ENCODE data around the gene SLC44A4. TPM values are rescaled to one million over a fixed set of nuclear protein-coding genes. Genes with fewer than 3 reads are reported as not detected.

Gene SLC44A4
- 0.25 TPM in 1 of 2 replicates, not detected in the other for total RNA-seq

DNA sequence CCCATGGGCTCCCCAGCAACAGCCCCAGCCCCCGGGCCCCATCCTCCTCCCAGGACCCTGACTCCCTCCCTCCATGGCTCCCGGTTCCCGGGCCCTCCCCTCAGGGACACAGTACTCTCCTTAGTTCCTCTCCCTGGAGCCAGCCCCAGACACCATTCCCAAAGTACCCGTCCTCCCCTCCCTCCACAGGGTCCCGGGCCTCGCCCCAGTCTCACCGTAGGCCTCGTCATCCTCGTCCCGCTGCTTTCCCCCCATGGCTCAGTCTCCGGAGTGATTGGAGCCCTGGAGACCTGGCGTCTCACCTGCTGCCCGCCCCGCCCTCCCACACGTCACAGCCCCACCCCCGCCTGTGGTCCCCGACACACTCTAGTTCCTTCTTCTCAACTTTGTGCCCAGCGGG is at the start of gene SLC44A4:
Gene SLC44A4, minus strand, starts transcription at position 272 of the 400 bp plus-strand sequence. Its CDS starts 17 bp downstream, at position 255.

GRCh38 chr6:31927242-31927862 is 48.6 kb upstream of the SLC44A4 start, which contains the start of gene C2:
TSS of gene C2 (plus strand) at chr6:31927717. CDS start at chr6:31927753, 36 bp downstream.

DNA sequence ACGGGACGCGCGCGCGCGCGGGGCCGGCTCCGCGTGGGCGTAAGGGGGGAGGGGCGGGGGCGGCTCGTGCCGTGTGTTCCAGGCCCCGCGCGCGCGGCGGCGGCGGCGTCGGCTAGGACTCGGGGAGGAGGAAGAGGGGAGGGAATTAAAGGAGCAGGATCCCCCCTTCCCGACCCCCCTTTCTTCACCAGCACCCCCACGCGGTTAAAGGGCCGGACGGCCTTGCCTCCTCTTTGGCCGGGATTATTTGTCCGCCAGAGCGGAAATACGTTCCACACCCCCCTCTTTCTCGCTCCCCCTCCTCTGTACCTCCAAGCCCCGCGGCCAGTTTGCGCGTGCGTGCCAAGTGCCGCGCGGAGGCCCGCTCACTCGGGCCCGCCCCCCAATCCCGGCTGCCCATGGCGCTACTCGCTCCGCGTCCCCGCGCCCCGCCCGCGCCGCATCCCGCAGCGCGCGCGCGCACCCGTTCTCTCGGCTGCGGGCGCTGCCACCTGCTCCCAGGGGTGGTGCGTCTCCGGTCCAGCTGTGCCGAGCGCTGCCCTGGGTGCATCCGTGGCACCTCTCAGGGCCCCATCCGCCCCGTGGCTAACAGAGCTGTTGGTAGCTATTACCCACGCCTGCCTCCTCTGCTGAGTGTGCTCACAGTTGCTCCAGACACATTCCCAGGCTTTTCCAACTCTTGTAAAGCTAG is 23.3 kb upstream of the SLC44A4 start, which contains the start of gene ZBTB12:
Gene ZBTB12, minus strand, starts transcription at position 134 of the 691 bp plus-strand sequence. CDS start 781 bp downstream, outside the sequence.

DNA sequence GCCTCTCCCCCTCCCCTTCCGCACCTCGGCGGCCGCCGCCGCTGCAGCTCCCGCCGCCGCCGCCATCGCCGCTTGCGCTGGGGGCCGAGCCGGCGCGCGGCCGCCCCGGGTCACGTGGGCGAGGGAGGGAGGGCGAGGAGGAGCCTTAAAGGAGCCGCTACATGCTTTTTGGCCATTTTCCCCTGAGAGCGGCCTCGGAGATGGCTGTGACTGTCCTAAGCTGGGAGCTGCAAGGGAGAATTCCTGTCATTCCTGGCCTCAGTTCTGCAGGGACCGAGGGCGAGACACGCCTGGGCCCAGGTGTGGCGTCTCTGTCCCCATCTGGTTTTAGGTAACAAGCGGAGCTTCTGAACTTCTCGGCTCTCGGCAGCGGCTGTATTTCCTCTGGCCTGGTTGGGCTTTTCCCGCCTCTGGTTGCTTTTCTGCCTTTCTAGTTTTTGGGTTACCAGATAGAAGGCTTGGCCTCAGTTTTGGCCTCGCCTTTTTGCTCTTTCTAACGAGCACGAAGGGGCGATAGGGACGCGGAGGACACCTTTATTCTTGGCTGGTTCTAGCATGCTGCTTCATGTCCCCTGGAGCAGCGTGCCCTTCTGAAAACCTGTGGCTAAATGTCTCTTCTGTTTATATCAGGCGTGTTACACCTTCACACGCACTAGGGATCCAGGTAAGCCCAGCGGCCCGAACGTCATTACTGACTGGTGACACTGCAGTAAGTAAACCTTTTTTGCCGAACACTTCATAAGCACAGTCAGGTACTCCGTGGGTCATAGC is 19.0 kb upstream of the SLC44A4 start, which contains the start of gene EHMT2:
Gene EHMT2, minus strand, starts transcription at position 87 of the 771 bp plus-strand sequence. Its CDS starts 21 bp downstream, at position 66.

GRCh38 chr6:31862344-31863235 is 16.2 kb downstream of the SLC44A4 start, which contains the start of gene NEU1:
TSS of gene NEU1 (minus strand) at chr6:31862821. CDS start at chr6:31862776, 45 bp downstream.

DNA sequence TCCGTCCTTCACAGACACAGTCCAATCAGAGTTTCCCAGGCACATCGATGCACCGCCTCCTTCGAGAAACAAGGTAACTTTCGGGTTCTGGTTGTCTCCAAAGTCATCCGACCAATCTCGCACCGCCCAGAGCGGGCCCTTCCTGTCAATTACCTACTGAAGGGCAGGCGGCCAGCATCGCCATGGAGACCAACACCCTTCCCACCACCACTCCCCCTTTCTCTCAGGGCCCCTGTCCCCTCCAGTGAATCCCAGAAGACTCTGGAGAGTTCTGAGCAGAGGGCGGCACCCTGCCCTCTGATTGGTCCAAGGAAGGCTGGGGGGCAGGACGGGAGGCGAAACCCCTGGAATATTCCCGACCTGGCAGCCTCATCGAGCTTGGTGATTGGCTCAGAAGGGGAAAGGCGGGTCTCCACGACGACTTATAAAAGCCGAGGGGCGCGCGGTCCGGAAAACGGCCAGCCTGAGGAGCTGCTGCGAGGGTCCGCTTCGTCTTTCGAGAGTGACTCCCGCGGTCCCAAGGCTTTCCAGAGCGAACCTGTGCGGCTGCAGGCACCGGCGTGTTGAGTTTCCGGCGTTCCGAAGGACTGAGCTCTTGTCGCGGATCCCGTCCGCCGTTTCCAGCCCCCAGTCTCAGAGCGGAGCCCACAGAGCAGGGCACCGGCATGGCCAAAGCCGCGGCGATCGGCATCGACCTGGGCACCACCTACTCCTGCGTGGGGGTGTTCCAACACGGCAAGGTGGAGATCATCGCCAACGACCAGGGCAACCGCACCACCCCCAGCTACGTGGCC is 51.3 kb downstream of the SLC44A4 start, which contains the start of gene HSPA1B:
Gene HSPA1B, plus strand, starts transcription at position 453 of the 794 bp plus-strand sequence. Its CDS starts 213 bp downstream, at position 666.

DNA sequence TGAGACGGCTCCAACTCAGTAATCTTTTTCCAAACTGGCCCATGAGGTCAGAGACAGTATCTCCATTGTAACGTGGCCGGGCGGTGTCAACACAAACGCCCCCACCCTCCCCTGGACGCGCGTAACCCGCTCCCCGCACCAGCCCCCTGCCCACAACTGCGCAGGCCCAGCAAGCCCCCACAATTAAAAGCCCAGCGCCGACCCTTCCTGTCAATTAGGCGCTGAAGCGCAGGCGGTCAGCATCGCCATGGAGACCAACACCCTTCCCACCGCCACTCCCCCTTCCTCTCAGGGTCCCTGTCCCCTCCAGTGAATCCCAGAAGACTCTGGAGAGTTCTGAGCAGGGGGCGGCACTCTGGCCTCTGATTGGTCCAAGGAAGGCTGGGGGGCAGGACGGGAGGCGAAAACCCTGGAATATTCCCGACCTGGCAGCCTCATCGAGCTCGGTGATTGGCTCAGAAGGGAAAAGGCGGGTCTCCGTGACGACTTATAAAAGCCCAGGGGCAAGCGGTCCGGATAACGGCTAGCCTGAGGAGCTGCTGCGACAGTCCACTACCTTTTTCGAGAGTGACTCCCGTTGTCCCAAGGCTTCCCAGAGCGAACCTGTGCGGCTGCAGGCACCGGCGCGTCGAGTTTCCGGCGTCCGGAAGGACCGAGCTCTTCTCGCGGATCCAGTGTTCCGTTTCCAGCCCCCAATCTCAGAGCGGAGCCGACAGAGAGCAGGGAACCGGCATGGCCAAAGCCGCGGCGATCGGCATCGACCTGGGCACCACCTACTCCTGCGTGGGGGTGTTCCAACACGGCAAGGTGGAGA is 63.6 kb downstream of the SLC44A4 start, which contains the start of the genes HSPA1A and HSPA1L:
Gene HSPA1A, plus strand, starts transcription at position 519 of the 814 bp plus-strand sequence. Its CDS starts 214 bp downstream, at position 733.
Gene HSPA1L, minus strand, starts transcription at position 259 of the 814 bp plus-strand sequence. CDS start 3,311 bp downstream, outside the sequence.

Other genes starting within 250 kb of the SLC44A4 start
- gene BAG6, start 226.3 kb downstream of the SLC44A4 start, total RNA-seq: 122 and 128 TPM in 2 replicates
- 0.89 and 1.2 TPM in 2 replicates for gene APOM, start 223.1 kb downstream of the SLC44A4 start, total RNA-seq
- 22.6 and 28.4 TPM in 2 replicates for gene C6orf47, start 218.2 kb downstream of the SLC44A4 start, total RNA-seq
- gene GPANK1, start 214.0 kb downstream of the SLC44A4 start, total RNA-seq: 13.0 and 18.5 TPM in 2 replicates
- gene CSNK2B, start 212.9 kb downstream of the SLC44A4 start, total RNA-seq: 82.2 and 114 TPM in 2 replicates
- gene LY6G5B, start 209.0 kb downstream of the SLC44A4 start, total RNA-seq: 3.0 and 3.4 TPM in 2 replicates
- 0.33 and 0.37 TPM in 2 replicates for gene LY6G5C, start 197.9 kb downstream of the SLC44A4 start, total RNA-seq
- 42.8 and 50.0 TPM in 2 replicates for gene ABHD16A, start 175.7 kb downstream of the SLC44A4 start, total RNA-seq
- not detected in 2 replicates for gene LY6G6F, start 172.1 kb downstream of the SLC44A4 start, total RNA-seq
- gene LY6G6D, start 163.6 kb downstream of the SLC44A4 start, total RNA-seq: not detected in 2 replicates
- gene LY6G6C, start 157.3 kb downstream of the SLC44A4 start, total RNA-seq: not detected in 2 replicates
- not detected in 2 replicates for gene MPIG6B, start 155.6 kb downstream of the SLC44A4 start, total RNA-seq
- 39.3 and 81.0 TPM in 2 replicates for gene DDAH2, start 149.7 kb downstream of the SLC44A4 start, total RNA-seq
- 791 and 1,362 TPM in 2 replicates for gene CLIC1, start 142.5 kb downstream of the SLC44A4 start, total RNA-seq
- 13.0 and 21.6 TPM in 2 replicates for gene MSH5, start 139.0 kb downstream of the SLC44A4 start, total RNA-seq
- gene SAPCD1, start 116.3 kb downstream of the SLC44A4 start, total RNA-seq: 1.00 and 1.2 TPM in 2 replicates
- 0.11 and 0.25 TPM in 2 replicates for gene VWA7, start 101.7 kb downstream of the SLC44A4 start, total RNA-seq
- 68.7 and 88.5 TPM in 2 replicates for gene VARS1, start 83.2 kb downstream of the SLC44A4 start, total RNA-seq
- 34.9 and 48.9 TPM in 2 replicates for gene LSM2, start 72.0 kb downstream of the SLC44A4 start, total RNA-seq
- gene HSPA1L, start 63.7 kb downstream of the SLC44A4 start, total RNA-seq: 0.89 and 1.7 TPM in 2 replicates
- 60.4 and 107 TPM in 2 replicates for gene HSPA1A, start 63.5 kb downstream of the SLC44A4 start, total RNA-seq
- gene HSPA1B, start 51.3 kb downstream of the SLC44A4 start, total RNA-seq: 94.5 and 181 TPM in 2 replicates
- gene NEU1, start 16.2 kb downstream of the SLC44A4 start, total RNA-seq: 72.7 and 128 TPM in 2 replicates
- gene EHMT2, start 18.7 kb upstream of the SLC44A4 start, total RNA-seq: 74.0 and 94.5 TPM in 2 replicates
- 4.9 and 8.1 TPM in 2 replicates for gene ZBTB12, start 23.1 kb upstream of the SLC44A4 start, total RNA-seq
- 0.77 and 2.0 TPM in 2 replicates for gene C2, start 48.7 kb upstream of the SLC44A4 start, total RNA-seq
- gene CFB, start 67.1 kb upstream of the SLC44A4 start, total RNA-seq: 2.3 and 5.6 TPM in 2 replicates
- gene NELFE, start 80.0 kb upstream of the SLC44A4 start, total RNA-seq: 121 and 171 TPM in 2 replicates
- gene SKIC2, start 80.2 kb upstream of the SLC44A4 start, total RNA-seq: 50.1 and 53.1 TPM in 2 replicates
- 14.1 and 17.1 TPM in 2 replicates for gene DXO, start 93.1 kb upstream of the SLC44A4 start, total RNA-seq
- 2.3 and 13.4 TPM in 2 replicates for gene C4A, start 103.1 kb upstream of the SLC44A4 start, total RNA-seq
- gene C4B, start 135.8 kb upstream of the SLC44A4 start, total RNA-seq: 2.0 and 6.0 TPM in 2 replicates
- gene CYP21A2, start 159.4 kb upstream of the SLC44A4 start, total RNA-seq: not detected in 2 replicates
- 5.9 and 6.7 TPM in 2 replicates for gene TNXB, start 230.3 kb upstream of the SLC44A4 start, total RNA-seq
- 12.1 and 17.9 TPM in 2 replicates for gene ATF6B, start 249.2 kb upstream of the SLC44A4 start, total RNA-seq

Data from uterine smooth muscle cell (primary cell).